ENCODE data around the gene BBX. TPM values are rescaled to one million over a fixed set of nuclear protein-coding genes. Genes with fewer than 3 reads are reported as not detected.

The BBX gene
- total RNA-seq, 2 donors from 2014 or later = 57.4 to 74.5 TPM

DNA sequence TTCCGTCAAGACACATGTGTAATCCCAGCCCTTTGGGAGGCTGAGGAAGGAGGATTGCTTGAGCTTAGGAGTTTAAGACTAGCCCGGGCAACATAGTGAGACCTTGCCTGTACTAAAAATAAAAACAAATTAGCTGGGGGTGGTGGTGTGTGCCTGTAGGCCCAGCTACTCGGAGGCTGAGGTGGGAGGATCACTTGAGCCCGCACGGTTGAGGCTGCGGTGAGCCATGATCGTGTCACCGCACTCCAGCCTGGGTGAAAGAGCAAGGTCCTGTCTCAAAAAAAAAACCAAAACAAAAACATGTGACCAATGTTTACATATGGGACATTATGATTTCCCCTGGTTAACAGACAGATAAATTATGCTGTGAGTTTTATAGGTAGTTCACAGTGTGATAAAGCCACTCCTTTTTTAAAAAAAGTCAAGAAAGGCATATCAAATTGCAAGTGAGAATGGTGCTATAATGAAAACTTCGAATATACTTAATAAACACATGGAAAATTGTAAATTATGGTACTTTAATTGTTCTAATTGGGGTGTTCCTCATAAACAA is 9.2 kb downstream of the BBX start:
- Histone ChIP-seq H3K4me3 (no peak overlapping the region), H3K9me3 (no peaks in the 10 kb centered on the region), H3K27ac (no peak overlapping the region), H3K27me3 (replicated peaks; ENCODE audit: insufficient read depth) (no peaks in the 10 kb centered on the region), H3K36me3 (no peaks in the 10 kb centered on the region), H3K4me1 (ENCODE audit: control insufficient read depth in 1 of 2, low read depth in 2 of 2) (peaks cover 0 to 2% of the 10 kb centered on the region in 2 donors)
- no peak for ATAC-seq (ENCODE audit: insufficient number of reproducible peaks, low FRiP score, low read depth)
- no peak for DNase-seq (ENCODE audit: low spot score)
- TF ChIP-seq, protein P1, sequence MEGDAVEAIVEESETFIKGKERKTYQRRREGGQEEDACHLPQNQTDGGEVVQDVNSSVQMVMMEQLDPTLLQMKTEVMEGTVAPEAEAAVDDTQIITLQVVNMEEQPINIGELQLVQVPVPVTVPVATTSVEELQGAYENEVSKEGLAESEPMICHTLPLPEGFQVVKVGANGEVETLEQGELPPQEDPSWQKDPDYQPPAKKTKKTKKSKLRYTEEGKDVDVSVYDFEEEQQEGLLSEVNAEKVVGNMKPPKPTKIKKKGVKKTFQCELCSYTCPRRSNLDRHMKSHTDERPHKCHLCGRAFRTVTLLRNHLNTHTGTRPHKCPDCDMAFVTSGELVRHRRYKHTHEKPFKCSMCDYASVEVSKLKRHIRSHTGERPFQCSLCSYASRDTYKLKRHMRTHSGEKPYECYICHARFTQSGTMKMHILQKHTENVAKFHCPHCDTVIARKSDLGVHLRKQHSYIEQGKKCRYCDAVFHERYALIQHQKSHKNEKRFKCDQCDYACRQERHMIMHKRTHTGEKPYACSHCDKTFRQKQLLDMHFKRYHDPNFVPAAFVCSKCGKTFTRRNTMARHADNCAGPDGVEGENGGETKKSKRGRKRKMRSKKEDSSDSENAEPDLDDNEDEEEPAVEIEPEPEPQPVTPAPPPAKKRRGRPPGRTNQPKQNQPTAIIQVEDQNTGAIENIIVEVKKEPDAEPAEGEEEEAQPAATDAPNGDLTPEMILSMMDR (IDR thresholded peaks at IDR 0.05) = no peak

DNA sequence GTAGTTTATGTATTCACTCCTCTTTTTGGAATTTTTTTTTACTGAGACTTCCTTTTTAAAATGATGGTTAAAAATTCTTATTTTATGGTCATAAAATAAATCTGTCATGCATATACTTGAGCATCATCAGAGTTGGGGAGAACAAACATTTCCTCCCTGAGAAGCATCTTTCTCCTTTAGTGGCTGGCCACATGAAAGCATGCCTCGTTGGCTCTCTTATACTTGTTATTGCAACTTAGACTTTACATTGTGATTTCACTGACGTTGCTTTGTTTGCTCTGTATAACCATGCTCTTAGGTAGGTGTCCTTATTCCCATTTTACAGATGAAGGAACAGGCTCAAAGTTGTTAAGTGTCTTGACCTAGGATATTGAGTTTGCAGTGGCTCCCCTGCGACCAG is 18.1 kb downstream of the BBX start:
- H3K4me1 ChIP-seq (ENCODE audit: control insufficient read depth in 1 of 2, low read depth in 2 of 2) = no peaks in the 10 kb centered on the region
- no peak for DNase-seq (ENCODE audit: low spot score)
- H3K27ac ChIP-seq = no peak overlapping the region
- H3K36me3 ChIP-seq = no peaks in the 10 kb centered on the region
- TF ChIP-seq, protein P1 (IDR thresholded peaks at IDR 0.05) = no peak
- no peak for ATAC-seq (ENCODE audit: insufficient number of reproducible peaks, low FRiP score, low read depth)
- H3K4me3 ChIP-seq = no peak overlapping the region
- H3K9me3 ChIP-seq = no peaks in the 10 kb centered on the region
- no peaks in the 10 kb centered on the region for H3K27me3 ChIP-seq (replicated peaks; ENCODE audit: insufficient read depth)

DNA sequence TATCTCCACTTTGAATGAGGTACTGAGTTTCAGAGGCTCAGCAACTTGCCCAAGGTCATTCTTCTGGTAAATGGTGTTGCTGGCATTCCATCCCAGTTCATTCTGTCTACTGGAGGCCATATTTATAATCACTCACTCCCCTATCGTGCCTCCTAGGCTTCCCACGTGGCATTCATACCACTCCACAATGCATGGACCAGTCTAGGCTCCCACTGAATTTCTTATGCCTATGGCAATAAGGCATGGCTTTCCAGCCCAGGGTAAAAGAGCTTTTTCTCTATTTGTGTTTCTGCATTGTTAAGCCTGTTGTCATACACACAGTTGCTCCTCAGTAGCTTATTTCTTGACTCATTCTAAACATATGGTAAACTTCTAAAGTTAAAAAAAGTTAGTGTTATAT is 19.9 kb downstream of the BBX start:
- no peaks in the 10 kb centered on the region for H3K4me1 ChIP-seq (ENCODE audit: control insufficient read depth in 1 of 2, low read depth in 2 of 2)
- H3K27ac ChIP-seq = no peak overlapping the region
- DNase-seq (ENCODE audit: low spot score) = no peak
- ATAC-seq (ENCODE audit: insufficient number of reproducible peaks, low FRiP score, low read depth) = no peak
- H3K4me3 ChIP-seq = no peak overlapping the region
- H3K36me3 ChIP-seq = no peaks in the 10 kb centered on the region
- H3K27me3 ChIP-seq (replicated peaks; ENCODE audit: insufficient read depth) = no peaks in the 10 kb centered on the region
- no peaks in the 10 kb centered on the region for H3K9me3 ChIP-seq
- TF ChIP-seq, protein P1 (IDR thresholded peaks at IDR 0.05) = no peak

DNA sequence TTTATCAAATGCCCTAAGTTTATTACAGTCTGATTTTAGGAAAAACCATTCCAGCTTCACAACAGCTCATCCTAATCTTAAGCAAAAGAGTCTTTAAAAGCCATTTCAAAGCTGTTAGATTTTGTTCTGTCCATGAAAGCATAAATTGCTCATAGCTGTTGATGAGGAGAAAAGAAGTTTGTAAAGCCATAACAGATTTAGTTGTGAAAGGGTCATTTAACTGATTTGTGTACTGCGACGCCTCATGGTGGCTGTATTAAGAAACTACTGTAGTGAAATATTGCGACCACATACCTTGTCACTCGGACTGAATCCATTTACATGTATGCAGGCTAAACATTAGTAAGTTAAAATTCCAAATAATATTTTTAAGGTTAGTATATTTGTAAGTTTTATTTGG is 20.9 kb downstream of the BBX start:
- no peak for ATAC-seq (ENCODE audit: insufficient number of reproducible peaks, low FRiP score, low read depth)
- TF ChIP-seq, protein P1 (IDR thresholded peaks at IDR 0.05) = no peak

DNA sequence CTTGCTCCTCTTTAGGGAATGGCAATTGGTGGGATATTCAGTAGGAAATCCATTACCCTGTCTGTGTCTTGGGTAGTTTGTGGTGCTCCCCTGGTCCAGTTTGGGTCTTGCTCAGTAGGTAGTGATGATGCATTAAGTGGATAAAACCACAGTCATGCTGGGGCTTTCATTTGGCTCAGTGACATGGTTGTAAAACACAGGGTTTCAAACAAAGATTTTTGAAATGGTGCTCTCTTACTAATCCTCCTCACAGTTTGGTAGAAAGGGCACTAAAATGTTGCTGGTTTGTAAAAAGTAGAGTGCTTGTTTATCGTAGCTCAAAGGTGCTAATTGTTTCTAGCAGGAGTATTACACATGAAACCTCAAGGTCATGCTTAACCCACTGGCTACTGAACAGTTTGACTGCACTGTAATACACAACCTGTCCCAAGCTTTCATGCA is 22.9 kb downstream of the BBX start:
- Histone ChIP-seq H3K27me3 (replicated peaks; ENCODE audit: insufficient read depth) (no peaks in the 10 kb centered on the region), H3K4me3 (no peak overlapping the region), H3K9me3 (no peaks in the 10 kb centered on the region), H3K27ac (no peak overlapping the region), H3K4me1 (ENCODE audit: control insufficient read depth in 1 of 2, low read depth in 2 of 2) (peaks cover 0 to 5% of the 10 kb centered on the region in 2 donors), H3K36me3 (no peaks in the 10 kb centered on the region)
- DNase-seq (ENCODE audit: low spot score) (no peak), ATAC-seq (ENCODE audit: insufficient number of reproducible peaks, low FRiP score, low read depth) (no peak)
- TF ChIP-seq, protein P1 (IDR thresholded peaks at IDR 0.05) = no peak

More for the DNA sequence above, 20.9 kb downstream of the BBX start:
- Histone ChIP-seq H3K27ac (no peak overlapping the region), H3K4me3 (no peak overlapping the region), H3K4me1 (ENCODE audit: control insufficient read depth in 1 of 2, low read depth in 2 of 2) (no peaks in the 10 kb centered on the region), H3K27me3 (replicated peaks; ENCODE audit: insufficient read depth) (no peaks in the 10 kb centered on the region), H3K36me3 (no peaks in the 10 kb centered on the region), H3K9me3 (no peaks in the 10 kb centered on the region)
- no peak for DNase-seq (ENCODE audit: low spot score)

Data from thoracic aorta (tissue), 2 donors.